A673 (cell line): ENCODE measurements around the gene GPSM1.

Source experiments
- EZH2 ChIP-seq: fragments of 200-600 bp; sonication (generic); IDR thresholded peaks from 2 replicates; pipeline ENCODE4 v1.6.1; 2017; ENCODE audit warnings: borderline replicate concordance, low read depth, mild to moderate bottlenecking, mixed read lengths, antibody characterized with exemption, low read length; ENCODE audit not compliant: poor library complexity, severe bottlenecking
- TF ChIP-seq, protein P1 (sequence below): fragments of 300-800, 200-600 bp; sonication (generic); conservative IDR thresholded peaks from 2 replicates; pipeline ENCODE4 v1.5.1; 2017; ENCODE audit warnings: low read depth, mild to moderate bottlenecking, antibody characterized with exemption, low read length, moderate library complexity, mixed read lengths

DNA sequence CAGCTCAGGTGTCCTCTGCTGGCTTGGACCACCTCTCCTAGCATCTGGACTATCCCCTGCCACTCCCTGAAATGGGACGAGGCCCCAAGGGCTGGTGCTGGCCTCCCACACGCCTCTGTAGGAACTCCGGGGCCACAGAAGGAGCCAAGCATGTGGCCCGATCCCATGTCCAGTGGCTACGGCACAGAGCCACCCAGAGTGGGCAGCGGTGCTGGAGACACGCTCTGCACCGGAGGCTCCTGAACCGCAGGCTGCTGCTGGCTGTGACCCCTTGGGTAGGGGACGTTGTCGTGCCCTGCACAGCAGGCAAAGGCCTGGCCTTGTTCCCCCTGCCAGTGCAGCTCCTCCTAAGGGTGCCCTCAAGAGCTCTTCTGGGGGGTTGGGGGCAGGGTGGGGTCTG lies 52.6 kb downstream of the GPSM1 start:
- TF ChIP-seq, protein P1, sequence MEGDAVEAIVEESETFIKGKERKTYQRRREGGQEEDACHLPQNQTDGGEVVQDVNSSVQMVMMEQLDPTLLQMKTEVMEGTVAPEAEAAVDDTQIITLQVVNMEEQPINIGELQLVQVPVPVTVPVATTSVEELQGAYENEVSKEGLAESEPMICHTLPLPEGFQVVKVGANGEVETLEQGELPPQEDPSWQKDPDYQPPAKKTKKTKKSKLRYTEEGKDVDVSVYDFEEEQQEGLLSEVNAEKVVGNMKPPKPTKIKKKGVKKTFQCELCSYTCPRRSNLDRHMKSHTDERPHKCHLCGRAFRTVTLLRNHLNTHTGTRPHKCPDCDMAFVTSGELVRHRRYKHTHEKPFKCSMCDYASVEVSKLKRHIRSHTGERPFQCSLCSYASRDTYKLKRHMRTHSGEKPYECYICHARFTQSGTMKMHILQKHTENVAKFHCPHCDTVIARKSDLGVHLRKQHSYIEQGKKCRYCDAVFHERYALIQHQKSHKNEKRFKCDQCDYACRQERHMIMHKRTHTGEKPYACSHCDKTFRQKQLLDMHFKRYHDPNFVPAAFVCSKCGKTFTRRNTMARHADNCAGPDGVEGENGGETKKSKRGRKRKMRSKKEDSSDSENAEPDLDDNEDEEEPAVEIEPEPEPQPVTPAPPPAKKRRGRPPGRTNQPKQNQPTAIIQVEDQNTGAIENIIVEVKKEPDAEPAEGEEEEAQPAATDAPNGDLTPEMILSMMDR: no peak
- no peak for TF ChIP-seq EZH2
